ENCODE measurements around the gene FOXA2. TPM values are rescaled to one million over a fixed set of nuclear protein-coding genes. Genes with fewer than 3 reads are reported as not detected.

The FOXA2 gene
- total and polyA plus RNA-seq, 2 donors (not counting 3 experiments of a cell fraction or from before 2014, with no cell fraction given): not detected

DNA sequence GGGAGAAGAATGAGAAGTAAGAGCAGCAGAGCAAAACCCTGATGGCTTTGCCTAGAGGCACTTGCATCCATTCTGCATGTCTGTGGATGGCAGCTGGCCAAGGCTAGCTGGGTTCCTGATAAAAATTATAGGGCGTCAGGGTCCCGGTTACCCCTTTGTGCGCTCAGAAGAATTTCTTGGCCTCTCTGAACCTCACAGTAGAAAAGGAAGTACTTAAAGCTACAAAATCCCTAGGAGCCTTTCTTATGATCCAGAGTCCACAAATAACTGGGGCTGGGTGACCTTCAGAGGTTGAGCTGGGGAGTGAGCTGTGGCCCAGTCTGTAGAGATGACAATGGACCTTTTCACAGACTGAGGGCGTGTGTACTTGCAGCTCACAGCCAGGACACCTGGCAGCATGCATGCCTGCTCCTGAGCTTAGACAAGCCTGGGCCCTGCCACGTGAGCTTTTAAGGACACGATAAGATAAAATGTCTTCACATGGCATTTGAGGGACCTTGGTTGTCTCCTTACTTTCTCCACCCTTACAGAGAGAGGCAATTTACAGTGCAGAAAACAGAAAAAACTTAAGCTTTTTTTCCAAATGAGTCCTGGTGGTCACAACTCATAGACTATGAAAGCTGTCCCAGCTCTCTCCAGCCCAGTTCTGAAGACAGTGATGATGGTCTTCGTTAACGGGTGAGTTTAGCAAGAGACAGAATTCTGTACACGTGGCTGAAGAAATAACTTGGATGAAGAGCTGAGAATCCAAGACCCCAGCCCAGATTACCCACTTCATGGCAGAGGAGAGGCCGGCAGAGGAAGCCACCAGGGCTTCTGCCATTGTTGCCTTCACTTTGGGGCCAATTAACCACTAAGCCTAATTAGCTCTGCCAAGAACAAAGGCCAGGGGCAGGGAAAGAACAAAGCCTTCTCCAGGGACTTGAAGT is 50.3 kb downstream of the FOXA2 start:
- Histone ChIP-seq H3K4me2 (ENCODE audit: insufficient read depth, low read length) (no peak overlapping the region), H3K4me3 (replicated peaks in 1 of 3; ENCODE audit: insufficient read depth in 1 of 3, low read depth in 1 of 3, low read length in 3 of 3) (no peak overlapping the region), H3K36me3 (ENCODE audit: control insufficient read depth in 2 of 2, extremely low read depth in 1 of 2, insufficient read depth in 2 of 2, low read length in 2 of 2) (no peaks in the 10 kb centered on the region), H3K27ac (ENCODE audit: insufficient read depth, low read depth, low read length) (no peak overlapping the region), H3K9me3 (replicated peaks; ENCODE audit: control insufficient read depth, insufficient read depth, low read length) (no peaks in the 10 kb centered on the region), H3K79me2 (ENCODE audit: control insufficient read depth, insufficient read depth, low read length) (no peaks in the 10 kb centered on the region), H3K27me3 (ENCODE audit: control insufficient read depth in 2 of 2, insufficient read depth in 2 of 2, low read length in 2 of 2) (peaks cover 0 to 4% of the 10 kb centered on the region in 2 experiments), H4K20me1 (replicated peaks; ENCODE audit: control insufficient read depth, extremely low read depth, insufficient read depth, low read length) (no peaks in the 10 kb centered on the region), H3K9ac (replicated peaks; ENCODE audit: extremely low read depth, insufficient read depth, low read length) (no peak overlapping the region), H3K9me1 (replicated peaks; ENCODE audit: control insufficient read depth, extremely low read depth, insufficient read depth, low read length) (no peaks in the 10 kb centered on the region), H3K4me1 (ENCODE audit: control insufficient read depth, extremely low read depth, insufficient read depth, low read length) (no peaks in the 10 kb centered on the region), H2AFZ (ENCODE audit: low read depth, low read length) (no peak overlapping the region)
- TF ChIP-seq POLR2A (IDR thresholded peaks at IDR 0.05; ENCODE audit: low read depth, low read length): no peak
- TF ChIP-seq FOS (IDR thresholded peaks at IDR 0.05; ENCODE audit: borderline replicate concordance, insufficient read depth, low read length): no peak
- TF ChIP-seq MAX (IDR thresholded peaks at IDR 0.05; ENCODE audit: insufficient read depth, insufficient read length): no peak
- TF ChIP-seq EZH2 (IDR thresholded peaks at IDR 0.05; ENCODE audit: borderline replicate concordance, low read depth, low read length, severe bottlenecking): no peak
- ChIA-PET POLR2A (no interaction called here), CTCF (interaction anchor here (1.2 kb wide), 1 partner anchor 52 kb away, joined by 3 read pairs; no protein-coding TSS in a partner anchor)
- FAIRE-seq (no peak), DNase-seq (ENCODE audit: low read depth, low spot score) (no peak)
- intact Hi-C loops (cut with micrococcal nuclease): no loop called here
- dilution Hi-C loops (cut with MboI; ENCODE audit: extremely low pct_ligation_motif_present, low sequenced_read_pairs): no loop called here
- no TSS peak for BruUV-seq (replicated peaks)

GRCh38 chr20:22532598-22532997 is 51.8 kb downstream of the FOXA2 start:
- H3K27me3 ChIP-seq (ENCODE audit: control insufficient read depth in 2 of 2, insufficient read depth in 2 of 2, low read length in 2 of 2): peaks cover 0 to 4% of the 10 kb centered on the region in 2 experiments
- no peaks in the 10 kb centered on the region for H3K9me3 ChIP-seq (replicated peaks; ENCODE audit: control insufficient read depth, insufficient read depth, low read length)
- ChIA-PET CTCF (interaction anchor here (1.2 kb wide), 1 partner anchor 53 kb away, joined by 3 read pairs; no protein-coding TSS in a partner anchor), POLR2A (no interaction called here)
- no peaks in the 10 kb centered on the region for H3K36me3 ChIP-seq (ENCODE audit: control insufficient read depth in 2 of 2, extremely low read depth in 1 of 2, insufficient read depth in 2 of 2, low read length in 2 of 2)
- DNase-seq (ENCODE audit: low read depth, low spot score) (no peak), FAIRE-seq (no peak)
- TF ChIP-seq CTCF (IDR thresholded peaks at IDR 0.05; ENCODE audit: extremely low read depth in 1 of 2, insufficient read depth in 1 of 2, low read depth in 1 of 2, low read length in 2 of 2) (no peak), POLR2A (IDR thresholded peaks at IDR 0.05; ENCODE audit: low read depth, low read length) (no peak), FOS (IDR thresholded peaks at IDR 0.05; ENCODE audit: borderline replicate concordance, insufficient read depth, low read length) (no peak), EZH2 (IDR thresholded peaks at IDR 0.05; ENCODE audit: borderline replicate concordance, low read depth, low read length, severe bottlenecking) (no peak), POLR2AphosphoS5 (IDR thresholded peaks at IDR 0.05; ENCODE audit: insufficient read depth, low read depth, low read length) (no peak), JUN (IDR thresholded peaks at IDR 0.05; ENCODE audit: borderline replicate concordance, insufficient read depth, insufficient read length, low read depth) (no peak), MAX (IDR thresholded peaks at IDR 0.05; ENCODE audit: insufficient read depth, insufficient read length) (no peak), GATA2 (IDR thresholded peaks at IDR 0.05; ENCODE audit: insufficient read depth, insufficient read length, low read depth, low read length) (no peak), MYC (IDR thresholded peaks at IDR 0.05; ENCODE audit: low read depth, low read length) (no peak)
- H3K9me1 ChIP-seq (replicated peaks; ENCODE audit: control insufficient read depth, extremely low read depth, insufficient read depth, low read length): no peaks in the 10 kb centered on the region
- H4K20me1 ChIP-seq (replicated peaks; ENCODE audit: control insufficient read depth, extremely low read depth, insufficient read depth, low read length): no peaks in the 10 kb centered on the region
- no peaks in the 10 kb centered on the region for H3K4me1 ChIP-seq (ENCODE audit: control insufficient read depth, extremely low read depth, insufficient read depth, low read length)
- H3K9ac ChIP-seq (replicated peaks; ENCODE audit: extremely low read depth, insufficient read depth, low read length): no peak overlapping the region
- no peak overlapping the region for H3K27ac ChIP-seq (ENCODE audit: insufficient read depth, low read depth, low read length)
- no peak overlapping the region for H2AFZ ChIP-seq (ENCODE audit: low read depth, low read length)
- no peaks in the 10 kb centered on the region for H3K79me2 ChIP-seq (ENCODE audit: control insufficient read depth, insufficient read depth, low read length)
- dilution Hi-C loops (cut with MboI; ENCODE audit: extremely low pct_ligation_motif_present, low sequenced_read_pairs) (no loop called here), intact Hi-C loops (cut with micrococcal nuclease) (no loop called here)
- no peak overlapping the region for H3K4me2 ChIP-seq (ENCODE audit: insufficient read depth, low read length)
- H3K4me3 ChIP-seq (replicated peaks in 1 of 3; ENCODE audit: insufficient read depth in 1 of 3, low read depth in 1 of 3, low read length in 3 of 3): no peak overlapping the region
- no TSS peak for BruUV-seq (replicated peaks)
